CD4-positive, alpha-beta T cell treated with Interleukin-15 for 4 hours (primary cell): Measurements from ENCODE around the gene FUT7.

Source experiments
- DNase-seq: peaks from one replicate; pipeline ENCODE4 v3.0.0-alpha.2; 2020; ENCODE audit warnings: low spot score

The FUT7 gene

DNA sequence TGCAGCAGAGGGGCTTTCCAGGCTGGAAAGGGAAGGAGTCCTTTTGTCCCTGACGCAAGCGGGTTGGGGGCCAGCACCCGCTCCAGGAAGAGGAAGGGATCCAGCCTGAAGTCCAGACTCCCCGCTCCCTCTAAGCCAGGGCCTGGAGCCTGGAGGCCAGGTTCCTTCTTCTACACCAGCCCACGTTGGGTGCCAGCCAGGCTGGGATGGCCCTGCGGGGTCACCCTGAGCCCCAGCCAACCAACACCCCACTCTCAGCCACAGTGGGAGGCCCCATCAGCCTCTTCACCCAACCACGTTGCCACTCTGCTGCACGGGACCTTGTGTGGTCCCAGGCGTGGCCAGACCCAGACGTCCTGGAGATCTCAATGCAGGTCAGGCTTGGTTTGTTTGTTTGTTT, 970 bp upstream of the FUT7 start:
- DNase-seq = peak; percentile 30

GRCh38 chr9:137030538-137031527, 1.1 kb downstream of the FUT7 start:
- no peak for DNase-seq

- DNase-seq = no peak
Measured at GRCh38 chr9:137030006-137030405, 1.9 kb downstream of the FUT7 start.

GRCh38 chr9:137029058-137029936, 2.6 kb downstream of the FUT7 start:
- DNase-seq = peak; percentile 68

DNA sequence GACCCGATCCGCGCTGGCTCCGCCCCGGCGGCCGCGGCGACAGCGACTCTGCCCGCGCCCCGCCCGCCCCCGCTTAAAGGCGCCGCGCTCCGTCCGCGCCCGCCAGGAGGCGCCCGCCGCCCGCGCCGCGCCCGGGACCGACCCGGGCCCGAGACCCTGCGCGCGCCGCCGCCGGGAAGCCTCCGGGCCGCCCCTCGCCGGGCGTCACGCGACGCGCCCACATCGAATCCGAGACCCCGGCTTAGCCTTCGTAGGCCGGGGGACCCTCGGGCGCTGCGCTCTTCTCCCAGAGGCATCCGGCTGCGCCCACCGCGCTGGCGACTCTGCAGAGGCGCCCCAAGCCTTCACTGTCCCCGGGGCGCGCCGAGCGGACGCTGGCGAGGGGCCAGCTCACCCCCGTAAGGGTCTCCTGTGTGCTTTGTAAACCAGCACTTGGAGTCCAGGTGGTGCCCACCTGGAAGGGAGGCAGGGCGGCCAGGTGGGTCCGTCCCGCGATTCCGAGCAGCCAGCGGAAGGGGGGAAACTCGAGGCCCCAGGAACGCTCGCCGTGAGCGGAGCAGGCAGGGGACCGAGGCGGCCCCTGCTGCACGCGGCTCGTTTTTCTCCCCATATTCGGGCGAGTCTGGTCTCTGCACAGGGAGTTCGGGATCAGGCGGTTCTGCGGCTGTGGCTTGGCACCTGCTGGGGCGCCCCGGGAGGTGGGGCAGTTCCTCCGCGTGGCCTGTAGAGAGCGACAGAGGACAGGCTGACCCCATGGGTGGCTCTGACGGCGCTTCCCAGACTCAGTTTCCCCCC, 3.4 kb downstream of the FUT7 start:
- peak; percentile 62 for DNase-seq

- no peak for DNase-seq
Measured at GRCh38 chr9:137027369-137028262, 4.3 kb downstream of the FUT7 start, which contains the start of gene ABCA2. Gene ABCA2 (minus strand): TSS chr9:137028237. CDS start chr9:137028140, 97 bp downstream.

GRCh38 chr9:137026828-137027227, 5.1 kb downstream of the FUT7 start:
- DNase-seq = no peak

DNA sequence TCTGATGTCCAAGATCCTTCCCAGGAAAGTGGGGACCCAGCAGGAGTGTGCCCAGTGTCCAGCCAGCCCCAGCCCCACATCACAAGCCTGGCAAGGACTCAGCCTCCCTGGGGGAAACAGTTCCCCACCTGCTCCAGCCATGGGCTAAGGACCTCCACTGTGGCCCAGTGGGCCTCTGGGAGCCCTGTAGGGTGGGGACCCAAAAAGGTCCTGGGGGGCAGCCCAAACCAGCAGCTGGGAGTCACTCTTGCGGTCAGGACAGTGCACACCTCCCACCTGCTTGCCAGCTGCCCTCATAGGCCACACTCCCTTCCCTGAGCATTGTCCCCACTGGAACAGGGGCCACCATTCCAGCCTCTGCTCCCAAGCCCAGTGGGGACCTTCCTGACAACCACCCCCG, 5.5 kb downstream of the FUT7 start:
- DNase-seq = no peak

- no peak for DNase-seq
Measured at GRCh38 chr9:137025517-137025966, 6.3 kb downstream of the FUT7 start.

GRCh38 chr9:137023583-137023991, 8.3 kb downstream of the FUT7 start:
- DNase-seq = no peak

DNA sequence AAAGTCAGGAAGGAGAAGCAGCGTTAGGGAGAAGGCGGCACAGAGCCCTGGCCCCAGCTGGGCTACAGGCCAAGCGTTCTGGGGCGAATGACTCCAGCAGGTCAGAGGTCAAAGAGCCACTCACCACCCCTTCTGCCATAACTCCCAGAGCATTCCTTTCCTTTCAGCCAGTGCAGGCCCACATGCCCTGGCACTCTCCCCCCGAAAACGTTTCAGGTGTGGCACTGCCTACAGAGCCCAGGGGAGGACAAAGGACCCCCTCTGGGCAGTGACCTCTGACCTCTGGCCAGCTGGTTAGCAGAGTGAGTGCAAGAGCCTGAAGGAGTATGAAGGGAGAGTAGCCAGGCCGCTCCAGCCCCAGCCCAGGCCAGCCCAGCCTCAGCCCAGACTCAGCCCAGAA, 8.7 kb downstream of the FUT7 start:
- no peak for DNase-seq

GRCh38 chr9:137022662-137023008, 9.3 kb downstream of the FUT7 start:
- DNase-seq = no peak

DNA sequence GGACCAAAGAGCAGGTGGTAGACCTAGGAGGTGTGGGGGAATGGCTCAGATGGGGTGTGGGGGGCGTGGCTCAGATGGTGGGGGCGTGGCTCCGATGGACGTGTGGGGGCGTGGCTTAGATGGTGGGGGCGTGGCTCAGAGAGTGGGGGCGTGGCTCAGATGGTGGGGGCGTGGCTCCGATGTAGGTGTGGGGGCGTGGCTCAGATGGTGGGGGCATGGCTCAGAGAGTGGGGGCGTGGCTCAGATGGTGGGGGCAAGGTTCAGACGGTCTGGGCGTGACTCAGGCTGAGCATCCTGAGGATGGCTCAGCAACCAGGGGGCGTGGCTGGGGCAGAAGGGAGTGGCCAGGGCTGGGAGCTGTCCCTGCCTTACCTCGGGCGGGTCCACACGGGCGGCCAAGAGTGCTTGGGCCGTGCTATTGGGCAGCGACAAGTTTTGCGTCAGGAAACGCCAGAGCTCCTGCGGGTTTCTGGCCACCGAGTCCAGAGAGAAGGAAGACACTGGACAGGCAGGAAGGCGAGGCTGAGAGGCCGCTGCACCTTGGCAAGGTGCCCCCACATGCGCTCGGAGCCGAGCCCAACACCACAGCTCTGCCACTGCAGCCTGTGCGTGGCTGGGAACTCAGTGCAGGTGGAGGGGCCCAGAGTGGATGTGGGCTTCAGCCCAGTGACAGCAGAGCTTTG, 9.8 kb downstream of the FUT7 start:
- peak; percentile 69 for DNase-seq

GRCh38 chr9:137021568-137021978, 10.3 kb downstream of the FUT7 start:
- DNase-seq = no peak

DNA sequence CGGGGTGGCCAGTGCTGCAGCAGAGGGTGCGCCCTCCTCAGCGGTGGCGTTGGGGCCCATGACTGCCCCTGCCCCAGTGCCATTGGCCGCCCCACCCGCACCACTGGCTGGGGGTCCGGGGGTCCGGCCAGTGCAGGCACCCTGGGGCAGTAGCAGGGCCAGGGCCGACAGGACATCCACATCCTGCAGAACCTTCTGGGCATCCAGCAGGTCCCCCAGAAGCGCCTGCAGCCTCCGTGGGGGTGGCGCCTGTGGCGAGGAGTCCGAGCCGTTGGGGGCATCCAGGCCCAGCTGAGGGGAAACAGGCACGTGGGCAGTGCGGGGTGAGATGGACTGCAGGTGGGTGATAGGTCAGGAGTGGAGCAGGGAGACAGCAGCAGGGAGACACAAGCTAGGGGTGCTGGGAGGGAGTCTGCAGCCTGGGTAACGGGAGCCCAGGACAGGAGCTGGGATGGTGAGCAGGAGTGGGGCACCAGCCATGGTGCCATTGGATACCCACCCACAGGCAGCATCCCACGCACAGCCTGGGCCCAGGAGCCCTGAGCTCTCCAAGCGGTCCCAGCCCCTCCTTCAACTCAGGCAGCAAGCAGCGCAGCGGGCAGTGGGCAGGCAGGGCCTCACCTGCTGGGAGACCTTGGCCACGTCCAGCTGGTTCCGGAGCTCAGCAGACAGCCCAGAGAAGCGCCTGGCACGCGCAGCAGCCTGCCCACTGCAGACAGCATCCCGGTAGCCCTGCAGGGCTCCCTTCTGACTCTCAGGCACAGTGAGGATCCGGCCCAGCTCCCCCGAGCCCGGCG, 10.9 kb downstream of the FUT7 start:
- no peak for DNase-seq

GRCh38 chr9:137019891-137020683, 11.8 kb downstream of the FUT7 start:
- DNase-seq = no peak

DNA sequence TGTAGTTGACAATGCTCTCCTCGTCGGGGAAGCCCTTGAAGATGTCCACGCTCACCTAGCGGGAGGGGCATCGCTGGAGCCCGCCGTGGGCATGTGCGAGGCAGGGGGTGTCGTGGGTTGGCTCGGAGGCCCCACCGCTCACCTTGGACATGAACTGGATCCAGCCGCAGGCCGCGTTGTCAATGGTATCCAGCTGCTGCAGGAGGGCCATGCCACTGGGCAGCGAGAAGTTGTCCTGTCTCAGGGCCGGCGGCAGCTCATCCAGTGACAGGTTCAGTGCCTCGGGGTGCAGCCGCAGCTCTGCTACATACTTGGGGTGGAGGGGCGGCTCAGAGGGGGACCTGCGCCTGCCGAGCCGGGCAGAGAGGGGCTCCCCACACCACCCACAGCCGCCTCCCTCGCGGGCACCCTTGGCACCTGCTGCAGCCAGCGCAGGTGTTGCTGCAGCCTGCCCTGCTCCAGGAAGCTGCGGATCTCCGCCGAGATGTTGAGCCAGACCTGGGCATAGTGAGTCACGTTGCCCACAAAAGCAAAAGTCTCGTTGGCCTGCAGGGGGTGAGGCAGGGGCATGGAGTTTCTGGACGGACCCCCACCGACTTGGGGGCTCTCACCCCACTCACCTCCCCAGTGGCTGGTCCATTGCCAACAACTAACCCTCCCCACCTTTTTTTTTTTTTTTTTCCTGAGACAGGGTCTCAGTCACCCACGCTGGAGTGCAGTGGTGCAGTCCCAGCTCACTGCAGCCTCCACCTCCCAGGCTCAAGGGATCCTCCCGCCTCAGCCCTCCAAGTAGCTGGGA, 12.9 kb downstream of the FUT7 start:
- DNase-seq = no peak
